Heart left ventricle (tissue), 16 donors: ENCODE data around the gene PHOX2B. TPM values are rescaled to one million over a fixed set of nuclear protein-coding genes. Genes with fewer than 3 reads are reported as not detected.

Source experiments
- ATAC-seq, 4 donors: fragments of 200-7000 bp; cut with Tn5 transposase; one replicate each; pipeline ENCODE4 v1.9.1; 2020 to 2022; ENCODE audit warnings: moderate library complexity in 4 of 4, mild to moderate bottlenecking in 3 of 4, moderate number of reproducible peaks in 1 of 4
- DNase-seq, 5 donors: peaks; one replicate each; pipeline ENCODE4 v3.0.0-alpha.2; 2020
- H3K27ac ChIP-seq, 12 donors: fragments of 200-600 bp; sonication (generic) in 4 of 12; one replicate each; pipeline versions ENCODE4 v1.5.0 to v1.8.0; 2016 to 2022; ENCODE audit warnings: mild to moderate bottlenecking in 2 of 12
- H3K27me3 ChIP-seq, 9 donors: fragments of 200-600 bp; sonication (generic) in 2 of 9; one replicate each; pipeline versions ENCODE4 v1.5.1 to v1.8.0; 2016 to 2022; ENCODE audit warnings: mild to moderate bottlenecking in 3 of 9
- H3K36me3 ChIP-seq, 9 donors: fragments of 200-600 bp; sonication (generic) in 2 of 9; one replicate each; pipeline versions ENCODE4 v1.5.0 to v1.8.0; 2018 to 2022; ENCODE audit warnings: mild to moderate bottlenecking in 2 of 9
- H3K4me1 ChIP-seq, 12 donors: fragments of 200-600 bp; sonication (generic) in 4 of 12; one replicate each; pipeline versions ENCODE4 v1.5.0 to v1.8.0; 2016 to 2022; ENCODE audit warnings: mild to moderate bottlenecking in 3 of 12
- H3K4me3 ChIP-seq, 12 donors: fragments of 200-600 bp; sonication (generic) in 4 of 12; one replicate each; pipeline versions ENCODE4 v1.5.0 to v1.8.0; 2017 to 2022; ENCODE audit warnings: mild to moderate bottlenecking in 9 of 12, moderate library complexity in 4 of 12
- H3K9me3 ChIP-seq, 12 donors: fragments of 200-600 bp; sonication (generic) in 4 of 12; one replicate each; pipeline versions ENCODE4 v1.5.0 to v1.8.0; 2016 to 2022; ENCODE audit warnings: mild to moderate bottlenecking in 1 of 12
- POLR2A ChIP-seq, 2 donors: fragments of 450-650 bp; IDR thresholded peaks; one replicate each; pipeline ENCODE4 v1.6.1; 2017; ENCODE audit warnings: antibody characterized with exemption in 2 of 2, mild to moderate bottlenecking in 2 of 2, moderate library complexity in 2 of 2
- WGBS, 4 donors: extraction: QIAGEN DNeasy Blood & Tissue Kit in 2 of 4; methylation state at CpG; one replicate each; pipeline versions ENCODE4 v1.1.5 to v1.1.7; 2013 to 2018; 5-methylcytosine and 5-hydroxymethylcytosine counted together
- intact Hi-C, 10 donors: fragments of 100-400 bp; cut with DNase I; formaldehyde crosslinking; loops; one replicate each; pipeline versions ENCODE4 v1.11.1 to v1.14.2; 2022
- long read RNA-seq, 3 donors: library from polyadenylated mRNA; unstranded; transcript quantifications; one replicate each; pipeline ENCODE4 v2.0.0, GENCODE V29; 2020 to 2021
- polyA plus RNA-seq, 2 donors: library from polyadenylated mRNA; stranded (reverse); fragments of 200-250 nt; gene quantifications; one replicate each; pipeline ENCODE4 v1.2.3, GENCODE V29; 2013
- total RNA-seq, 9 donors: library from RNA; depleted of rRNA in 2 of 9; stranded (reverse); fragments of >200 nt in 2 of 9; fragmentation: NEBNext Ultra II Directional in 3 of 9; extraction: Animal tissue kit (Norgen Biotek cat#: 25700) in 3 of 9; gene quantifications; one replicate each; pipeline versions ENCODE4 v1.1.0 to v1.2.4, GENCODE V29; 2016 to 2023
- TF ChIP-seq, protein P1 (sequence below), 12 donors: fragments of 200-600 bp; sonication (generic) in 4 of 12; IDR thresholded peaks; one replicate each; pipeline versions ENCODE4 v1.5.0 to v1.8.0; 2018 to 2022; ENCODE audit warnings: antibody characterized with exemption in 12 of 12, mild to moderate bottlenecking in 5 of 12
- donor health status: ischemic (EF 13 %, LVEDD 7.1; RV severe dilation, severe dysfunction).
- donor health status: healthy with polysubstance abuse.
- donor health status: DM: no; HTN: yes; CAD: no.
- donor health status: DM: no; HTN: no; CAD: no.
- donor health status: ischemic (EF 25% LVEDD 6.9; RV normal size, moderate dysfunction).
- donor health status: ischemic (EF 25% LVEDD 5.7; RV mildly dilated, moderate dysfunction).
- donor health status: healthy.
- donor health status: DM: yes; HTN: yes; CAD: no.
- donor health status: ischemic (EF 35%, LVEDD 5.7; RV mildly dilated, moderate dysfunction).
- donor health status: nonischemic (EF 11% LVEDD 7.7; RV severe dilation, severe dysfunction).
- donor health status: DM: yes; HTN: yes; CAD: no.
- donor health status: PGD.
- donor health status: ischemic (EF 29% LVEDD 5.4; RV normal size, mild dysfunction).
- donor health status: nonischemic (EF 23%, LVEDD 6.1; RV moderate dilation, normal function).

Gene PHOX2B
- not detected for total RNA-seq
- not detected for polyA plus RNA-seq
- long read RNA-seq, donor 1, result 0 reads
- long read RNA-seq, donor 2, result 0 reads
- long read RNA-seq, donor 3, result 0 reads

DNA sequence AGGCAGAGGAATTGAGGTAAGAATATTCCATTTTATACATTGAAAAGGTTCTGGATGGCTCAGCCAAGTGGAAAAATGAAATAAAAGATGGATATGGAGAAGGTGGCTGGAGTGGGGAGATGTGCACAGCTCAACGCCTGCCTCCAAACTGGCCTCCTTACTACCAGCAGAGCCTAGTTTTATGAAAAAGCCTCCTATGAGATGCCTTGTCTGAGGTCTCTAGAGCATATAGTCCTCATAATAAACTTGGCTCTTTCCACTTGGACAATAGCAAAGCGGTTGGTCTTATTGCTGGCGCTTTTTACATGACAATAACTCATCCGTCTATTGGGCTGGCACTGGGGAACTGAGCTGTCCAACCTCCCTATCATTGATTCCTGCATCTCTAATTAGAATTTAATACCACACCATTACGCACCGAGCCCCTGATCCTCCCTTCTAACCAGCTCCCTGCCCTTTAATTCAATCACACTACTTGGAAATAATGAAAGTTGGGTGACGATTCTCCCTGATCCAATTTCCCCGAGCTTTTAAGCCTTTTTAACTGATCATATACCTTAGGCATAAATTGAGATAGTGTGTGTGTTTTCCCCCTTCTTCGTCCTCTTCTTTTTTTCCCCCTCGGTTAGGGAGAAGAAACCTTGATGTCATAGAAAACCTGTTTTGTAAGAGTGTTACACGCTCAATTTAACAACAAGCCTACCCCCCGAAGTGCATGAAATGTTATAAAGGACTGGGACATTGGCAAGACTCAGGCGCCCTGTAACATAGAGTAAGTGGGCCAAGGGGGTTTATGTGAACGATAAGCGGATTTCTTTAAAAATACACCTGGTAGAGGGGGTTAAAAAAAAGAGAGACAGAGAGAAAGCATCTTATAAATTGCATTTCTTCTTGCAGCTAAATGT, at the start of gene PHOX2B:
Gene PHOX2B, minus strand, starts transcription at position 155 of the 905 bp plus-strand sequence. Its CDS starts 115 bp downstream, at position 40.
- ATAC-seq (no peak), DNase-seq (no peak)
- Histone ChIP-seq H3K27me3 (peaks cover 59 to 99% (median 96%) of the 10 kb centered on the region in 9 donors), H3K36me3 (no peaks in the 10 kb centered on the region), H3K4me3 (peak within 1 kb of the TSS in 1 of 12 donors; percentile 14), H3K27ac (no peak within 1 kb of the TSS), H3K4me1 (peaks cover 0 to 35% (median 0%) of the 10 kb centered on the region in 12 donors), H3K9me3 (peaks cover 0 to 3% (median 0%) of the 10 kb centered on the region in 12 donors)
- no peak for TF ChIP-seq POLR2A (IDR thresholded peaks at IDR 0.05)
- TF ChIP-seq, protein P1, sequence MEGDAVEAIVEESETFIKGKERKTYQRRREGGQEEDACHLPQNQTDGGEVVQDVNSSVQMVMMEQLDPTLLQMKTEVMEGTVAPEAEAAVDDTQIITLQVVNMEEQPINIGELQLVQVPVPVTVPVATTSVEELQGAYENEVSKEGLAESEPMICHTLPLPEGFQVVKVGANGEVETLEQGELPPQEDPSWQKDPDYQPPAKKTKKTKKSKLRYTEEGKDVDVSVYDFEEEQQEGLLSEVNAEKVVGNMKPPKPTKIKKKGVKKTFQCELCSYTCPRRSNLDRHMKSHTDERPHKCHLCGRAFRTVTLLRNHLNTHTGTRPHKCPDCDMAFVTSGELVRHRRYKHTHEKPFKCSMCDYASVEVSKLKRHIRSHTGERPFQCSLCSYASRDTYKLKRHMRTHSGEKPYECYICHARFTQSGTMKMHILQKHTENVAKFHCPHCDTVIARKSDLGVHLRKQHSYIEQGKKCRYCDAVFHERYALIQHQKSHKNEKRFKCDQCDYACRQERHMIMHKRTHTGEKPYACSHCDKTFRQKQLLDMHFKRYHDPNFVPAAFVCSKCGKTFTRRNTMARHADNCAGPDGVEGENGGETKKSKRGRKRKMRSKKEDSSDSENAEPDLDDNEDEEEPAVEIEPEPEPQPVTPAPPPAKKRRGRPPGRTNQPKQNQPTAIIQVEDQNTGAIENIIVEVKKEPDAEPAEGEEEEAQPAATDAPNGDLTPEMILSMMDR (IDR thresholded peaks at IDR 0.05), result no peak
- 7 to 8% (median 7%) methylated on average over 15 of the region's 15 CpGs for WGBS, 4 donors
- intact Hi-C loops, result no loop called here

DNA sequence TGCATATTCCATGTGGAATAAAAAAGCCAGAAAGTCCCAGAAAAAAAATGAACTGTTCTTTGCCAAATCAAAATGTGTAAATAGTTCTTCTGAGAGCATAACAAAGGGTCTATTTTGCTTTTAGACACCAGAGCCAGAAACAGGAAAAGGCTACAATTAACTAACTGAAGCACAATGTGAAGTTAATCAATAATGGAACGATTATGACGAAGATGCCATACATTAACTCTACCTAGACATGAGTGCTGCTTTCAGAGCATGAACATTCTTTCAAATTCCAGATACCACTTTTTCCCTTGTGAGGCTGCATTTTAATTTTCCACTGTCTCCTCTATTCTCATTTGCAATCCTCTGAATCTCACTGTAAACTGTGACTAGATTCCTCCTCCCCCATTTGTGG, 48.7 kb upstream of the PHOX2B start:
- 56 to 69% (median 62%) methylated on average over 2 of the region's 2 CpGs for WGBS, 4 donors
- intact Hi-C loops, result no loop called here
- Histone ChIP-seq H3K4me3 (no peak overlapping the region), H3K36me3 (no peaks in the 10 kb centered on the region), H3K4me1 (peaks cover 0 to 14% (median 10%) of the 10 kb centered on the region in 12 donors), H3K27ac (no peak overlapping the region), H3K27me3 (peaks cover 0 to 17% (median 0%) of the 10 kb centered on the region in 9 donors), H3K9me3 (no peaks in the 10 kb centered on the region)
- DNase-seq (no peak), ATAC-seq (no peak)
- TF ChIP-seq, protein P1 (IDR thresholded peaks at IDR 0.05), result no peak
- no peak for TF ChIP-seq POLR2A (IDR thresholded peaks at IDR 0.05)

DNA sequence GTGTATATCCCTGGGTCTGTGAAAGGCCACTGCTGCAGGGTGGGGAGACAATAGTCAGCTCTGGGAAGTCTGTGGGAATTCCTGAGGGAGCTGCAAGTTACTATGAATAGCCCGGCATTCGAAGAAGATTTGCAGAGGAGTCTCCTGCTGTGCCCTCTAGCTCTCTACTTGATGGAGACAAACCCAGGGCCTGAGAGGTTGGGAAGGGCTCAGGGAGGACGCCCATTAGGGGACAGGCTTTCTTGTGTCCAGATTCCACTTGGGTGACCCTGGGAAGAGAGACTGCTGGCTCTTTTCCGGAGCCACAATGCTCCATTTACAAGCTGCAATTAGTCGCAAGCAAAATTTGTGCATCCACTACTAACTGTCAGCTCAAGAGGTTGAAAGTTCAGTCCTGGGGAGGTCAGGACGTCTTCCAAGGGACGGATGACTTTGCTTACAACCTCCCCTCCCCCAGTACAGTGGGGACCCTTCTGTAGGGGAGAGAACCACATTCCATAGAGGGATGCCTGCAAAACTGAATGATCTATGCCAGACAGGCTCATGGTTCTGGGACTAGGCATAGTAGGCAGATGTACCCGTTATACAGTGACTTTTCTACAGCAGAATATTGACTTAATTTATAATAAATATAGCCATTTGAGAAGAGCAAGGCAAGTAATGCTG, 48.2 kb upstream of the PHOX2B start:
- TF ChIP-seq, protein P1 (IDR thresholded peaks at IDR 0.05), result no peak
- TF ChIP-seq POLR2A (IDR thresholded peaks at IDR 0.05), result no peak
- no peaks in the 10 kb centered on the region for H3K36me3 ChIP-seq
- H3K4me3 ChIP-seq, result no peak overlapping the region
- WGBS, 4 donors, result 8 to 15% (median 13%) methylated on average over 8 of the region's 8 CpGs
- H3K27ac ChIP-seq, result peak overlapping the region in 1 of 12 donors; percentile 10
- intact Hi-C loops, result no loop called here
- ATAC-seq (peak in 3 of 4 donors; percentile 50 to 77 (median 54)), DNase-seq (peak in 3 of 5 donors; percentile 14 to 24 (median 23))
- H3K9me3 ChIP-seq, result no peaks in the 10 kb centered on the region
- H3K27me3 ChIP-seq, result peaks cover 0 to 11% (median 0%) of the 10 kb centered on the region in 9 donors
- peaks cover 0 to 14% (median 10%) of the 10 kb centered on the region in 12 donors for H3K4me1 ChIP-seq
